Measurements from ENCODE around the gene PPT1.

- TF ChIP-seq POLR2A (IDR thresholded peaks at IDR 0.05) (no peak), CTCF (IDR thresholded peaks at IDR 0.05) (no peak)
These were observed 69.4 kb downstream of the PPT1 start for GRCh38 chr1:40027647-40028046.

Measured in vagina (tissue), 2 donors.